ENCODE results near the gene LPAR1. TPM values are rescaled to one million over a fixed set of nuclear protein-coding genes. Genes with fewer than 3 reads are reported as not detected.

LPAR1 gene
- total RNA-seq, 4 donors from 2014 or later, result 27.1 to 65.4 (median 47.6) TPM

GRCh38 chr9:110980261-110980660 lies 58.0 kb downstream of the LPAR1 start:
- Histone ChIP-seq H3K4me3 (no peak overlapping the region), H3K27ac (no peak overlapping the region), H3K9me3 (no peaks in the 10 kb centered on the region), H3K36me3 (no peaks in the 10 kb centered on the region), H3K4me1 (peaks cover 4 to 30% (median 4%) of the 10 kb centered on the region in 3 donors), H3K27me3 (no peaks in the 10 kb centered on the region)
- WGBS, 2 donors (ENCODE audit: low coverage in 1 of 2), result 65 to 67% methylated on average over 3 of the region's 3 CpGs
- no peak for TF ChIP-seq POLR2AphosphoS5 (IDR thresholded peaks at IDR 0.05)
- TF ChIP-seq, protein P1, sequence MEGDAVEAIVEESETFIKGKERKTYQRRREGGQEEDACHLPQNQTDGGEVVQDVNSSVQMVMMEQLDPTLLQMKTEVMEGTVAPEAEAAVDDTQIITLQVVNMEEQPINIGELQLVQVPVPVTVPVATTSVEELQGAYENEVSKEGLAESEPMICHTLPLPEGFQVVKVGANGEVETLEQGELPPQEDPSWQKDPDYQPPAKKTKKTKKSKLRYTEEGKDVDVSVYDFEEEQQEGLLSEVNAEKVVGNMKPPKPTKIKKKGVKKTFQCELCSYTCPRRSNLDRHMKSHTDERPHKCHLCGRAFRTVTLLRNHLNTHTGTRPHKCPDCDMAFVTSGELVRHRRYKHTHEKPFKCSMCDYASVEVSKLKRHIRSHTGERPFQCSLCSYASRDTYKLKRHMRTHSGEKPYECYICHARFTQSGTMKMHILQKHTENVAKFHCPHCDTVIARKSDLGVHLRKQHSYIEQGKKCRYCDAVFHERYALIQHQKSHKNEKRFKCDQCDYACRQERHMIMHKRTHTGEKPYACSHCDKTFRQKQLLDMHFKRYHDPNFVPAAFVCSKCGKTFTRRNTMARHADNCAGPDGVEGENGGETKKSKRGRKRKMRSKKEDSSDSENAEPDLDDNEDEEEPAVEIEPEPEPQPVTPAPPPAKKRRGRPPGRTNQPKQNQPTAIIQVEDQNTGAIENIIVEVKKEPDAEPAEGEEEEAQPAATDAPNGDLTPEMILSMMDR (IDR thresholded peaks at IDR 0.05), result no peak
- no peak for TF ChIP-seq EP300 (IDR thresholded peaks at IDR 0.05)
- no peak for ATAC-seq

- Histone ChIP-seq H3K4me3 (no peak overlapping the region), H3K27me3 (no peaks in the 10 kb centered on the region), H3K9me3 (no peaks in the 10 kb centered on the region), H3K27ac (no peak overlapping the region), H3K4me1 (peaks cover 4 to 30% (median 4%) of the 10 kb centered on the region in 3 donors), H3K36me3 (no peaks in the 10 kb centered on the region)
- ATAC-seq, result no peak
- TF ChIP-seq EP300 (IDR thresholded peaks at IDR 0.05) (no peak), POLR2A (IDR thresholded peaks at IDR 0.05) (no peak), POLR2AphosphoS5 (IDR thresholded peaks at IDR 0.05) (no peak)
- TF ChIP-seq, protein P1 (IDR thresholded peaks at IDR 0.05), result no peak
Measured at GRCh38 chr9:110979636-110980035, 58.6 kb downstream of the LPAR1 start.

- TF ChIP-seq, protein P1 (IDR thresholded peaks at IDR 0.05), result no peak
- TF ChIP-seq POLR2AphosphoS5 (IDR thresholded peaks at IDR 0.05) (no peak), POLR2A (IDR thresholded peaks at IDR 0.05) (no peak), EP300 (IDR thresholded peaks at IDR 0.05) (no peak)
- Histone ChIP-seq H3K36me3 (no peaks in the 10 kb centered on the region), H3K27me3 (no peaks in the 10 kb centered on the region), H3K9me3 (no peaks in the 10 kb centered on the region), H3K27ac (no peak overlapping the region), H3K4me3 (no peak overlapping the region), H3K4me1 (peaks cover 4 to 30% (median 4%) of the 10 kb centered on the region in 3 donors)
- 65 to 80% methylated on average over 3 of the region's 3 CpGs for WGBS, 2 donors (ENCODE audit: low coverage in 1 of 2)
- ATAC-seq, result no peak
Measured at GRCh38 chr9:110978516-110978915, 59.8 kb downstream of the LPAR1 start.

DNA sequence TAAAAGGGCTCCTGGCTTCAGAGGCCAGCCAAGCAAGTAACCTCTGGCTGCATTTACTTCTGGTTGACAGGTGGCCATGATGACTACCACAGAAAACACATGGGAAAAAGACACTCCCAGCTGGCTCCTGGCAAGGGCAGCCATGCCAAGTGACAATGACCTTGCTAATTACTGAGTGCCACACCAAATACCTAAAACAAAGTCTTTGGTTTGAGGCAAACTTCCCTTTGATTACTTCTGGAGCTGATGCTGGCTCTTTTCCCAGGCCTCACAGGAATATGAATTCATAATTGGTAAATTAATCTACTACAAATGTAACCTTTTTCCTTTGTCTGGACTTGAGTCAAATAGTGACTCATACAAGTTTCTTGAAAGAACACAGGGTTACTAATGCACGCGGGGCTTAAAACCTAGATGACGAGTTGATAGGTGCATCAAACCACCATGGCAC lies 61.0 kb downstream of the LPAR1 start:
- TF ChIP-seq POLR2AphosphoS5 (IDR thresholded peaks at IDR 0.05) (peak; percentile 79), EP300 (IDR thresholded peaks at IDR 0.05) (no peak)
- H3K4me1 ChIP-seq, result peaks cover 4 to 30% (median 4%) of the 10 kb centered on the region in 3 donors
- peak overlapping the region in 1 of 4 donors; percentile 23 for H3K27ac ChIP-seq
- peak; percentile 46 for ATAC-seq
- H3K36me3 ChIP-seq, result no peaks in the 10 kb centered on the region
- H3K9me3 ChIP-seq, result no peaks in the 10 kb centered on the region
- WGBS, 2 donors (ENCODE audit: low coverage in 1 of 2), result 0 to 19% methylated on average over 3 of the region's 3 CpGs
- no peaks in the 10 kb centered on the region for H3K27me3 ChIP-seq
- H3K4me3 ChIP-seq, result no peak overlapping the region

DNA sequence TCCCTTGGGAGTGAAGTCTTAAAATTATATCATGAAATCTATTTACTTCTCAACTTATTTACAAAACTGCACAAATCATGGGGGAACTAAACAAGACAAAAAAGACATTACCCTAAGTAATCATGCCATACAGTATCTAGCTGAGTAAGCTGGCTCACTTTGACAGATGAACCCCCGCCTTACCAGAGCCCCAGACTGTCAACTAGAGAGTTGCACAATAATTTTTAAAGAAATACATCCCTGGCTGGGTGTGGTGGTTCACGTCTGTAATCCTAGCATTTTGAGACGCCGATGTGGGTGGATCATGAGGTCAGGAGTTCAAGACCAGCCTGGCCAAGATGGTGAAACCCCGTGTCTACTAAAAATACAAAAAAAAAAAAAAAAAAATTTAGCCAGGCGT lies 62.3 kb downstream of the LPAR1 start:
- TF ChIP-seq EP300 (IDR thresholded peaks at IDR 0.05) (no peak), POLR2AphosphoS5 (IDR thresholded peaks at IDR 0.05) (no peak), POLR2A (IDR thresholded peaks at IDR 0.05) (no peak)
- TF ChIP-seq, protein P1 (IDR thresholded peaks at IDR 0.05), result no peak
- H3K27ac ChIP-seq, result no peak overlapping the region
- WGBS, 2 donors (ENCODE audit: low coverage in 1 of 2), result 43 to 84% methylated on average over 3 to 4 of the region's 6 CpGs
- H3K4me1 ChIP-seq, result peaks cover 4 to 30% (median 4%) of the 10 kb centered on the region in 3 donors
- H3K27me3 ChIP-seq, result no peaks in the 10 kb centered on the region
- ATAC-seq, result no peak
- no peak overlapping the region for H3K4me3 ChIP-seq
- H3K9me3 ChIP-seq, result no peaks in the 10 kb centered on the region
- H3K36me3 ChIP-seq, result no peaks in the 10 kb centered on the region
